ENCODE data around the gene RAB4A. TPM values are rescaled to one million over a fixed set of nuclear protein-coding genes. Genes with fewer than 3 reads are reported as not detected.

The RAB4A gene
- total and polyA plus RNA-seq, 4 donors, result 20.2 to 54.4 (median 26.5) TPM

DNA sequence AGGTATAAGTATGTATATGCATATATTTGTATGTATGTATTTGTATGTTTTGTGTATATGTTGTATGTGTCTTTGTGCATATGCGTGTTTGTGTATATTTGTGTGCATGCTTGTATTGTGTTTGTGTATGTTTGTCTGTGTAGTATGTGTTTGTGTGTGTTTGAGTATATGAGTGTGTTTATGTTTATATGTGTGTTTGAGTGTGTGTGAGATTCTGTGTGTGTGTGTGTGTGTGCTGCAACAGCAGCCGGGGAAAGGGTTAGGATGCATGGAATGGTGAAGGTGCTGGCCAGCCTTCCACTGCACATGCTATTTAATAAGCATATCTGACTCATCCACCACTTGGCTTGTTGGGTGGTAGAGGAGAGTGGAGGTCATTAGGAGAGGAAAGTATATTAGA, 46.6 kb upstream of the RAB4A start:
- Histone ChIP-seq H3K9me3 (ENCODE audit: control insufficient read depth in 4 of 4, insufficient read depth in 3 of 4, low read length in 3 of 4) (no peaks in the 10 kb centered on the region), H3K4me1 (ENCODE audit: control insufficient read depth in 5 of 5, insufficient read depth in 5 of 5, low read length in 5 of 5) (peaks cover 3 to 17% (median 5%) of the 10 kb centered on the region in 5 donors), H3K27me3 (ENCODE audit: control insufficient read depth in 3 of 3, insufficient read depth in 3 of 3, low read length in 2 of 3) (no peaks in the 10 kb centered on the region), H3K4me3 (no peak overlapping the region), H3K9ac (ENCODE audit: insufficient read depth in 1 of 2, low read length in 2 of 2) (no peak overlapping the region), H3K36me3 (ENCODE audit: control insufficient read depth in 4 of 4, insufficient read depth in 4 of 4, low read length in 4 of 4) (no peaks in the 10 kb centered on the region), H3K27ac (ENCODE audit: low read depth in 1 of 2, low read length in 1 of 2) (no peak overlapping the region)
- TF ChIP-seq CTCF (IDR thresholded peaks at IDR 0.05; ENCODE audit: control extremely low read depth, extremely low read depth), result no peak
- WGBS, 2 donors, result 88 to 95% methylated on average over 2 of the region's 2 CpGs
- DNase-seq (no peak), ATAC-seq (ENCODE audit: insufficient read depth, low FRiP score) (no peak)

DNA sequence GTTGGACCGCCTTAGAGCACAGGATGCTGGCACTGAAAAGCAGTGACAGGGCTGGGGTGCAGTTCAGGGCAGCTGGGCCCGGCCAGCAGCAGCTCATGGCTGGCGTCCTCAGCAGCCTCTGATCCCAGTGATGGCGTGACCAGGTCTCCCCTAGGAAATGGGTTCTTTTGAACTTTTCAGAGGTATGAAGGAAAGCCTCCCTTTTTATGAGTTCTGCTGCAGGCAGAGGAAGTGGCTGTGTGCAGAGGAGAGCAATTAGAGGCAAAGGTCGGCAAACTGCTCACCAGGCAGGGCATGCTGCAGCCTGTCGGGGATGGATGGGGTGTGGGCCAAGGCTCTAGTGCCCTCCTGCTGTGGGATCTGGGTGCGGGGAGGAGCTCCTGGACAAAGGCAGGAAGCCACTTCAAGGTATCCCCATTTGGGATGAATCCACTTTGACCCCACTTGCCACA, 45.6 kb upstream of the RAB4A start:
- no peak overlapping the region for H3K9ac ChIP-seq (ENCODE audit: insufficient read depth in 1 of 2, low read length in 2 of 2)
- TF ChIP-seq CTCF (IDR thresholded peaks at IDR 0.05; ENCODE audit: control extremely low read depth, extremely low read depth), result no peak
- H3K27ac ChIP-seq (ENCODE audit: low read depth in 1 of 2, low read length in 1 of 2), result no peak overlapping the region
- ATAC-seq (ENCODE audit: insufficient read depth, low FRiP score) (no peak), DNase-seq (no peak)
- H3K27me3 ChIP-seq (ENCODE audit: control insufficient read depth in 3 of 3, insufficient read depth in 3 of 3, low read length in 2 of 3), result no peaks in the 10 kb centered on the region
- peaks cover 4 to 24% (median 13%) of the 10 kb centered on the region in 5 donors for H3K4me1 ChIP-seq (ENCODE audit: control insufficient read depth in 5 of 5, insufficient read depth in 5 of 5, low read length in 5 of 5)
- 85 to 86% methylated on average over 7 of the region's 7 CpGs for WGBS, 2 donors
- H3K4me3 ChIP-seq, result no peak overlapping the region
- H3K9me3 ChIP-seq (ENCODE audit: control insufficient read depth in 4 of 4, insufficient read depth in 3 of 4, low read length in 3 of 4), result no peaks in the 10 kb centered on the region
- H3K36me3 ChIP-seq (ENCODE audit: control insufficient read depth in 4 of 4, insufficient read depth in 4 of 4, low read length in 4 of 4), result no peaks in the 10 kb centered on the region

GRCh38 chr1:229226796-229227195, 44.1 kb upstream of the RAB4A start:
- 83 to 85% methylated on average over 4 of the region's 4 CpGs for WGBS, 2 donors
- no peak for TF ChIP-seq CTCF (IDR thresholded peaks at IDR 0.05; ENCODE audit: control extremely low read depth, extremely low read depth)
- H3K4me1 ChIP-seq (ENCODE audit: control insufficient read depth in 5 of 5, insufficient read depth in 5 of 5, low read length in 5 of 5), result peaks cover 2 to 29% (median 13%) of the 10 kb centered on the region in 5 donors

DNA sequence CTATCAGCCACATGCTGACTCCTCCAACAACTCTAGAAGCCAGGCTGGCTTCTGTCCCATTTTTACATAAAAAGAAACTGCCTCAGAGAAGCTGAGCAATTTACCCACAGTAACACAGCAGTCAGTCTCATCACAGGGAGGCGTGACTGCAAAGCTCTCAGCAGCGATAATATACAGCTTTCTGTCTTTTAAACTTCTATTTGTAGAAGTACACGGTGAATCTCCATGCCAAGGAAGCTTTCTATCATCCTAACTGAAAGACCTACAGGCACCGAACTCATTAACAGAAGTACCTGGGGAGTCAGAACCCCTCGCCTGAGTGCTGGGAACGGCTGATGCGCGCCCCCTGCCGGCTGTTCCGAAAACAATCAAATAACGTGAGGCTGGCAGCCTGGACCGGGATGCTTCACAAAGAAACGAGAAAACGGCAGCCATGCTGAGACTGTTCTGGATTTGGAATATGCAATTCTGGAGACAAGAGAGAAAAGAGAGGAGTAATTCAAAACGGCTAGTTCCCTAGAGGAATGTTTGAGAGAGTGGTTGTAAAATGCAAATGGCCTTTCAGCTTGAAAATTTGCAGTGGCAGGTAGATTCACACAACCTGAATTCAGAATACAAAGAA, 43.5 kb upstream of the RAB4A start:
- Histone ChIP-seq H3K9ac (ENCODE audit: insufficient read depth in 1 of 2, low read length in 2 of 2) (no peak overlapping the region), H3K4me1 (ENCODE audit: control insufficient read depth in 5 of 5, insufficient read depth in 5 of 5, low read length in 5 of 5) (peaks cover 2 to 27% (median 10%) of the 10 kb centered on the region in 5 donors)
- peak; percentile 82 to 85 (median 83) for DNase-seq

More at GRCh38 chr1:229226796-229227195, 44.1 kb upstream of the RAB4A start:
- H3K36me3 ChIP-seq (ENCODE audit: control insufficient read depth in 4 of 4, insufficient read depth in 4 of 4, low read length in 4 of 4), result no peaks in the 10 kb centered on the region
- H3K27me3 ChIP-seq (ENCODE audit: control insufficient read depth in 3 of 3, insufficient read depth in 3 of 3, low read length in 2 of 3), result no peaks in the 10 kb centered on the region
- no peak overlapping the region for H3K9ac ChIP-seq (ENCODE audit: insufficient read depth in 1 of 2, low read length in 2 of 2)
- H3K9me3 ChIP-seq (ENCODE audit: control insufficient read depth in 4 of 4, insufficient read depth in 3 of 4, low read length in 3 of 4), result no peaks in the 10 kb centered on the region
- no peak overlapping the region for H3K27ac ChIP-seq (ENCODE audit: low read depth in 1 of 2, low read length in 1 of 2)
- ATAC-seq (ENCODE audit: insufficient read depth, low FRiP score) (no peak), DNase-seq (no peak)
- H3K4me3 ChIP-seq, result no peak overlapping the region

More for the DNA sequence above, 43.5 kb upstream of the RAB4A start:
- Histone ChIP-seq H3K27ac (ENCODE audit: low read depth in 1 of 2, low read length in 1 of 2) (no peak overlapping the region), H3K9me3 (ENCODE audit: control insufficient read depth in 4 of 4, insufficient read depth in 3 of 4, low read length in 3 of 4) (no peaks in the 10 kb centered on the region), H3K4me3 (no peak overlapping the region), H3K36me3 (ENCODE audit: control insufficient read depth in 4 of 4, insufficient read depth in 4 of 4, low read length in 4 of 4) (no peaks in the 10 kb centered on the region), H3K27me3 (ENCODE audit: control insufficient read depth in 3 of 3, insufficient read depth in 3 of 3, low read length in 2 of 3) (no peaks in the 10 kb centered on the region)
- 11 to 12% methylated on average over 15 of the region's 15 CpGs for WGBS, 2 donors
- peak; percentile 73 for TF ChIP-seq CTCF (IDR thresholded peaks at IDR 0.05; ENCODE audit: control extremely low read depth, extremely low read depth)
- no peak for ATAC-seq (ENCODE audit: insufficient read depth, low FRiP score)

Measured in lung (tissue), 12 donors.